K562 (cell line): ENCODE results near the gene PPM1F. TPM values are rescaled to one million over a fixed set of nuclear protein-coding genes. Genes with fewer than 3 reads are reported as not detected.
A peak's percentile ranks its signal among the peaks of the same experiment; 100 is the strongest.

Experiments
- CHCHD3 ChIP-seq: fragments of 250-450 bp; sonication (Bioruptor Pico); IDR thresholded peaks from 2 replicates; pipeline ENCODE4 v2.1.2; 2022; ENCODE audit warnings: mild to moderate bottlenecking
- CREB5 ChIP-seq: fragments of 250-450 bp; sonication (Bioruptor Pico); IDR thresholded peaks from 2 replicates; pipeline ENCODE4 v1.5.0; 2020; ENCODE audit warnings: mild to moderate bottlenecking
- DLX4 ChIP-seq: fragments of 250-450 bp; sonication (Bioruptor Pico); IDR thresholded peaks from 2 replicates; pipeline ENCODE4 v1.6.1; 2021; ENCODE audit warnings: mild to moderate bottlenecking
- FOXP1 ChIP-seq: sonication (generic); formaldehyde crosslinking; IDR thresholded peaks from 2 replicates; pipeline ENCODE4 v1.8.0; 2022; ENCODE audit warnings: mild to moderate bottlenecking, missing genetic modification reagents
- GABPB2 ChIP-seq: fragments of 250-450 bp; sonication (Bioruptor Pico); conservative IDR thresholded peaks from 2 replicates; pipeline ENCODE4 v1.5.1; 2021; ENCODE audit warnings: mild to moderate bottlenecking
- IRF2 ChIP-seq: sonication (generic); formaldehyde crosslinking; IDR thresholded peaks from 2 replicates; pipeline ENCODE4 v1.8.1; 2022; ENCODE audit warnings: mild to moderate bottlenecking, missing genetic modification reagents
- NFYB ChIP-seq: IDR thresholded peaks from 2 replicates; pipeline ENCODE4 v1.6.1; 2011; ENCODE audit warnings: mild to moderate bottlenecking, moderate library complexity; ENCODE audit not compliant: insufficient read length; ENCODE audit errors: extremely low read depth
- POLR2AphosphoS2 ChIP-seq: IDR thresholded peaks from 2 replicates; pipeline ENCODE4 v1.6.1; 2012; ENCODE audit warnings: low read length, improper control_type of control experiment
- RBM17 ChIP-seq: fragments of 200-400 bp; formaldehyde crosslinking; IDR thresholded peaks from 2 replicates; pipeline ENCODE4 v1.6.1; 2017; ENCODE audit warnings: low read depth, mild to moderate bottlenecking, low read length, borderline replicate concordance
- SMAD2 ChIP-seq: fragments of 150-350 bp; IDR thresholded peaks from 2 replicates; pipeline ENCODE4 v1.6.1; 2014; ENCODE audit warnings: low read depth, mild to moderate bottlenecking, low read length
- ZNF253 ChIP-seq: fragments of 250-450 bp; sonication (Bioruptor Pico); conservative IDR thresholded peaks from 2 replicates; pipeline ENCODE4 v1.6.1; 2021; ENCODE audit warnings: mild to moderate bottlenecking
- ZNF785 ChIP-seq: fragments of 250-450 bp; sonication (Bioruptor Pico); IDR thresholded peaks from 2 replicates; pipeline ENCODE4 v1.4.0; 2020; ENCODE audit warnings: mild to moderate bottlenecking
- polyA plus RNA-seq, 8 experiments: library from polyadenylated mRNA; depleted of rRNA in 4 of 8; stranded (reverse) in 5 of 8; unstranded in 3 of 8; fragments of >200 nt; fragmentation: Nextera tagmentation in 2 of 8; fragmentation: Illumina TruSeq in 1 of 8; extraction: Ambion mirVana in 2 of 8; extraction: Trizol in 1 of 8; gene quantifications; 2 replicates each; pipeline versions ENCODE4 v1.2.1 to v1.2.3, GENCODE V29; 2011 to 2014; ENCODE audit warnings: inconsistent platforms in 1 of 8, missing spikeins in 1 of 8
- total RNA-seq, 7 experiments: library from RNA; depleted of rRNA in 6 of 7; stranded (reverse); fragments of >200 nt in 6 of 7; fragmentation: Illumina TruSeq in 2 of 7; extraction: Trizol in 2 of 7; gene quantifications; 2 replicates each; pipeline versions ENCODE4 v1.2.1 to v1.2.3, GENCODE V29; 2011 to 2021; ENCODE audit warnings: low replicate concordance in 1 of 7
- TF ChIP-seq, protein P1 (sequence below): fragments of 250-450 bp; sonication (Bioruptor Pico); IDR thresholded peaks from 2 replicates; pipeline ENCODE4 v1.4.0; 2020; ENCODE audit warnings: mild to moderate bottlenecking
- TF ChIP-seq, protein P2 (sequence below): fragments of 450-650 bp; IDR thresholded peaks from 2 replicates; pipeline ENCODE4 v1.6.1; 2016; ENCODE audit warnings: mild to moderate bottlenecking, moderate library complexity

Gene PPM1F
- total and polyA plus RNA-seq, 9 of the 15 experiments (the other 6 are each of a cell fraction or from before 2014, with no cell fraction given), result 2.1 to 159 (median 64.0) TPM

DNA sequence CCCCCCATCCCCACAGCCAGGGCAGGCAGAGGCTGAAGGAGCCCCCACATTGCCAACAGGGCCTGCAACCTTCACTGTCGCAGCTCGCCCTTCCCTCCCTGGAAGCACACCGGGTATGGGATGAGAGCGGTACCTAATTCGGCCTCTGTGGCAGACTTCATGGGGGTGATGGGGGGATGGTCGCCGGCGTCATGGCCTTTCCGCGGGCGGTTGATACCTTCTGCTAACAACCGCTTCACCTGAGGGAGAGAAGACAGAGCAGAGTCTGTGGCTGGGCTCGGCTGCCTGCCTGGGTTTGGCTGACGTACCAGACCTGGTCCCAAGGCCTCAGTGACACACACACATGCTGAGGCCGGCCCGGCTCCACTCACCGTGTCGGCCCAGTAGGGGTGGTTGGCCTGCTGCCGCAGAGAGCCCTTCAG is 11.2 kb upstream of the PPM1F start (continued):
- TF ChIP-seq SMAD2, result no peak
- TF ChIP-seq CHCHD3, result 0 out of 2 replicates have a peak, but pooled peaks have one; percentile 7
- TF ChIP-seq RBM17, result no peak
- TF ChIP-seq FOXP1 (CRISPR knock-in tag), result no peak
- TF ChIP-seq, protein P1, sequence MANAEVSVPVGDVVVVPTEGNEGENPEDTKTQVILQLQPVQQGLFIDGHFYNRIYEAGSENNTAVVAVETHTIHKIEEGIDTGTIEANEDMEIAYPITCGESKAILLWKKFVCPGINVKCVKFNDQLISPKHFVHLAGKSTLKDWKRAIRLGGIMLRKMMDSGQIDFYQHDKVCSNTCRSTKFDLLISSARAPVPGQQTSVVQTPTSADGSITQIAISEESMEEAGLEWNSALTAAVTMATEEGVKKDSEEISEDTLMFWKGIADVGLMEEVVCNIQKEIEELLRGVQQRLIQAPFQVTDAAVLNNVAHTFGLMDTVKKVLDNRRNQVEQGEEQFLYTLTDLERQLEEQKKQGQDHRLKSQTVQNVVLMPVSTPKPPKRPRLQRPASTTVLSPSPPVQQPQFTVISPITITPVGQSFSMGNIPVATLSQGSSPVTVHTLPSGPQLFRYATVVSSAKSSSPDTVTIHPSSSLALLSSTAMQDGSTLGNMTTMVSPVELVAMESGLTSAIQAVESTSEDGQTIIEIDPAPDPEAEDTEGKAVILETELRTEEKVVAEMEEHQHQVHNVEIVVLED (CRISPR knock-in tag), result no peak
- TF ChIP-seq CREB5 (CRISPR knock-in tag), result no peak
- TF ChIP-seq, protein P2, sequence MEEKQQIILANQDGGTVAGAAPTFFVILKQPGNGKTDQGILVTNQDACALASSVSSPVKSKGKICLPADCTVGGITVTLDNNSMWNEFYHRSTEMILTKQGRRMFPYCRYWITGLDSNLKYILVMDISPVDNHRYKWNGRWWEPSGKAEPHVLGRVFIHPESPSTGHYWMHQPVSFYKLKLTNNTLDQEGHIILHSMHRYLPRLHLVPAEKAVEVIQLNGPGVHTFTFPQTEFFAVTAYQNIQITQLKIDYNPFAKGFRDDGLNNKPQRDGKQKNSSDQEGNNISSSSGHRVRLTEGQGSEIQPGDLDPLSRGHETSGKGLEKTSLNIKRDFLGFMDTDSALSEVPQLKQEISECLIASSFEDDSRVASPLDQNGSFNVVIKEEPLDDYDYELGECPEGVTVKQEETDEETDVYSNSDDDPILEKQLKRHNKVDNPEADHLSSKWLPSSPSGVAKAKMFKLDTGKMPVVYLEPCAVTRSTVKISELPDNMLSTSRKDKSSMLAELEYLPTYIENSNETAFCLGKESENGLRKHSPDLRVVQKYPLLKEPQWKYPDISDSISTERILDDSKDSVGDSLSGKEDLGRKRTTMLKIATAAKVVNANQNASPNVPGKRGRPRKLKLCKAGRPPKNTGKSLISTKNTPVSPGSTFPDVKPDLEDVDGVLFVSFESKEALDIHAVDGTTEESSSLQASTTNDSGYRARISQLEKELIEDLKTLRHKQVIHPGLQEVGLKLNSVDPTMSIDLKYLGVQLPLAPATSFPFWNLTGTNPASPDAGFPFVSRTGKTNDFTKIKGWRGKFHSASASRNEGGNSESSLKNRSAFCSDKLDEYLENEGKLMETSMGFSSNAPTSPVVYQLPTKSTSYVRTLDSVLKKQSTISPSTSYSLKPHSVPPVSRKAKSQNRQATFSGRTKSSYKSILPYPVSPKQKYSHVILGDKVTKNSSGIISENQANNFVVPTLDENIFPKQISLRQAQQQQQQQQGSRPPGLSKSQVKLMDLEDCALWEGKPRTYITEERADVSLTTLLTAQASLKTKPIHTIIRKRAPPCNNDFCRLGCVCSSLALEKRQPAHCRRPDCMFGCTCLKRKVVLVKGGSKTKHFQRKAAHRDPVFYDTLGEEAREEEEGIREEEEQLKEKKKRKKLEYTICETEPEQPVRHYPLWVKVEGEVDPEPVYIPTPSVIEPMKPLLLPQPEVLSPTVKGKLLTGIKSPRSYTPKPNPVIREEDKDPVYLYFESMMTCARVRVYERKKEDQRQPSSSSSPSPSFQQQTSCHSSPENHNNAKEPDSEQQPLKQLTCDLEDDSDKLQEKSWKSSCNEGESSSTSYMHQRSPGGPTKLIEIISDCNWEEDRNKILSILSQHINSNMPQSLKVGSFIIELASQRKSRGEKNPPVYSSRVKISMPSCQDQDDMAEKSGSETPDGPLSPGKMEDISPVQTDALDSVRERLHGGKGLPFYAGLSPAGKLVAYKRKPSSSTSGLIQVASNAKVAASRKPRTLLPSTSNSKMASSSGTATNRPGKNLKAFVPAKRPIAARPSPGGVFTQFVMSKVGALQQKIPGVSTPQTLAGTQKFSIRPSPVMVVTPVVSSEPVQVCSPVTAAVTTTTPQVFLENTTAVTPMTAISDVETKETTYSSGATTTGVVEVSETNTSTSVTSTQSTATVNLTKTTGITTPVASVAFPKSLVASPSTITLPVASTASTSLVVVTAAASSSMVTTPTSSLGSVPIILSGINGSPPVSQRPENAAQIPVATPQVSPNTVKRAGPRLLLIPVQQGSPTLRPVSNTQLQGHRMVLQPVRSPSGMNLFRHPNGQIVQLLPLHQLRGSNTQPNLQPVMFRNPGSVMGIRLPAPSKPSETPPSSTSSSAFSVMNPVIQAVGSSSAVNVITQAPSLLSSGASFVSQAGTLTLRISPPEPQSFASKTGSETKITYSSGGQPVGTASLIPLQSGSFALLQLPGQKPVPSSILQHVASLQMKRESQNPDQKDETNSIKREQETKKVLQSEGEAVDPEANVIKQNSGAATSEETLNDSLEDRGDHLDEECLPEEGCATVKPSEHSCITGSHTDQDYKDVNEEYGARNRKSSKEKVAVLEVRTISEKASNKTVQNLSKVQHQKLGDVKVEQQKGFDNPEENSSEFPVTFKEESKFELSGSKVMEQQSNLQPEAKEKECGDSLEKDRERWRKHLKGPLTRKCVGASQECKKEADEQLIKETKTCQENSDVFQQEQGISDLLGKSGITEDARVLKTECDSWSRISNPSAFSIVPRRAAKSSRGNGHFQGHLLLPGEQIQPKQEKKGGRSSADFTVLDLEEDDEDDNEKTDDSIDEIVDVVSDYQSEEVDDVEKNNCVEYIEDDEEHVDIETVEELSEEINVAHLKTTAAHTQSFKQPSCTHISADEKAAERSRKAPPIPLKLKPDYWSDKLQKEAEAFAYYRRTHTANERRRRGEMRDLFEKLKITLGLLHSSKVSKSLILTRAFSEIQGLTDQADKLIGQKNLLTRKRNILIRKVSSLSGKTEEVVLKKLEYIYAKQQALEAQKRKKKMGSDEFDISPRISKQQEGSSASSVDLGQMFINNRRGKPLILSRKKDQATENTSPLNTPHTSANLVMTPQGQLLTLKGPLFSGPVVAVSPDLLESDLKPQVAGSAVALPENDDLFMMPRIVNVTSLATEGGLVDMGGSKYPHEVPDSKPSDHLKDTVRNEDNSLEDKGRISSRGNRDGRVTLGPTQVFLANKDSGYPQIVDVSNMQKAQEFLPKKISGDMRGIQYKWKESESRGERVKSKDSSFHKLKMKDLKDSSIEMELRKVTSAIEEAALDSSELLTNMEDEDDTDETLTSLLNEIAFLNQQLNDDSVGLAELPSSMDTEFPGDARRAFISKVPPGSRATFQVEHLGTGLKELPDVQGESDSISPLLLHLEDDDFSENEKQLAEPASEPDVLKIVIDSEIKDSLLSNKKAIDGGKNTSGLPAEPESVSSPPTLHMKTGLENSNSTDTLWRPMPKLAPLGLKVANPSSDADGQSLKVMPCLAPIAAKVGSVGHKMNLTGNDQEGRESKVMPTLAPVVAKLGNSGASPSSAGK, result no peak
- TF ChIP-seq ZNF253, result no peak
- no peak for TF ChIP-seq ZNF785
- TF ChIP-seq POLR2AphosphoS2, result no peak
- no peak for TF ChIP-seq DLX4 (CRISPR knock-in tag)
- peak; percentile 80; the same call in 1 of the 2 replicates for TF ChIP-seq IRF2 (CRISPR knock-in tag)
- no peak for TF ChIP-seq NFYB
- TF ChIP-seq GABPB2 (CRISPR knock-in tag), result no peak
